ENCODE data around the gene EXOC4. TPM values are rescaled to one million over a fixed set of nuclear protein-coding genes. Genes with fewer than 3 reads are reported as not detected.

The EXOC4 gene
- total RNA-seq, 1 donor from 2014 or later = 103 TPM

GRCh38 chr7:133517766-133518165 lies 264.9 kb downstream of the EXOC4 start:
- POLR2A ChIA-PET = no interaction called here
- intact Hi-C loops (cut with micrococcal nuclease) = no loop called here
- CTCF ChIA-PET = no interaction called here
- H3K4me1 Mint-ChIP-seq = no peaks in the 10 kb centered on the region
- DNase-seq (no peak), ATAC-seq (ENCODE audit: low read depth) (no peak)
- peaks cover 13% of the 10 kb centered on the region for H3K36me3 Mint-ChIP-seq (ENCODE audit: low read depth)
- no peak overlapping the region for H3K4me3 Mint-ChIP-seq
- TF ChIP-seq CTCF (IDR thresholded peaks at IDR 0.05) = no peak
- H3K27ac Mint-ChIP-seq = no peak overlapping the region
- no peaks in the 10 kb centered on the region for H3K27me3 Mint-ChIP-seq
- H3K9me3 Mint-ChIP-seq = no peaks in the 10 kb centered on the region

- CTCF ChIA-PET = no interaction called here
- ATAC-seq (ENCODE audit: low read depth) = no peak
These were observed 265.8 kb downstream of the EXOC4 start for GRCh38 chr7:133518718-133519117.

GRCh38 chr7:133520248-133520647 lies 267.4 kb downstream of the EXOC4 start:
- Mint-ChIP-seq H3K27ac (no peak overlapping the region), H3K4me1 (no peaks in the 10 kb centered on the region), H3K4me3 (no peak overlapping the region), H3K27me3 (no peaks in the 10 kb centered on the region), H3K36me3 (ENCODE audit: low read depth) (peaks cover 12% of the 10 kb centered on the region), H3K9me3 (peaks cover 2% of the 10 kb centered on the region)
- DNase-seq (no peak), ATAC-seq (ENCODE audit: low read depth) (no peak)
- TF ChIP-seq CTCF (IDR thresholded peaks at IDR 0.05) = no peak
- ChIA-PET POLR2A (no interaction called here), CTCF (no interaction called here)
- intact Hi-C loops (cut with micrococcal nuclease) = no loop called here

More at GRCh38 chr7:133518718-133519117, 265.8 kb downstream of the EXOC4 start:
- H3K4me1 Mint-ChIP-seq = no peaks in the 10 kb centered on the region
- peaks cover 2% of the 10 kb centered on the region for H3K9me3 Mint-ChIP-seq
- H3K4me3 Mint-ChIP-seq = no peak overlapping the region
- no peak for TF ChIP-seq CTCF (IDR thresholded peaks at IDR 0.05)
- intact Hi-C loops (cut with micrococcal nuclease) = no loop called here
- POLR2A ChIA-PET = no interaction called here
- no peaks in the 10 kb centered on the region for H3K27me3 Mint-ChIP-seq
- no peak overlapping the region for H3K27ac Mint-ChIP-seq
- no peak for DNase-seq
- H3K36me3 Mint-ChIP-seq (ENCODE audit: low read depth) = peaks cover 12% of the 10 kb centered on the region

- no peak for TF ChIP-seq CTCF (IDR thresholded peaks at IDR 0.05)
- CTCF ChIA-PET = no interaction called here
- H3K36me3 Mint-ChIP-seq (ENCODE audit: low read depth) = peaks cover 9% of the 10 kb centered on the region
- no peak for DNase-seq
- intact Hi-C loops (cut with micrococcal nuclease) = no loop called here
- no peaks in the 10 kb centered on the region for H3K4me1 Mint-ChIP-seq
- POLR2A ChIA-PET = no interaction called here
- no peak for ATAC-seq (ENCODE audit: low read depth)
- peaks cover 2% of the 10 kb centered on the region for H3K9me3 Mint-ChIP-seq
- H3K27ac Mint-ChIP-seq = no peak overlapping the region
- H3K27me3 Mint-ChIP-seq = no peaks in the 10 kb centered on the region
- H3K4me3 Mint-ChIP-seq = no peak overlapping the region
These were observed 269.6 kb downstream of the EXOC4 start for GRCh38 chr7:133522501-133522900.

- ChIA-PET CTCF (no interaction called here), POLR2A (no interaction called here)
- Mint-ChIP-seq H3K4me3 (no peak overlapping the region), H3K27me3 (no peaks in the 10 kb centered on the region), H3K36me3 (ENCODE audit: low read depth) (peaks cover 8% of the 10 kb centered on the region), H3K4me1 (no peaks in the 10 kb centered on the region), H3K9me3 (no peaks in the 10 kb centered on the region), H3K27ac (no peak overlapping the region)
- no peak for TF ChIP-seq CTCF (IDR thresholded peaks at IDR 0.05)
- ATAC-seq (ENCODE audit: low read depth) = no peak
- intact Hi-C loops (cut with micrococcal nuclease) = no loop called here
- DNase-seq = no peak
These were observed 275.9 kb downstream of the EXOC4 start for GRCh38 chr7:133528796-133529195.

Measured in activated B cell treated with CpG ODN at 0.5 μM for 24 hours (primary cell).